Ishikawa (cell line): ENCODE measurements around the gene UBE2Q2.

Source experiments
- RAD21 ChIP-seq: IDR thresholded peaks from 2 replicates; pipeline ENCODE4 v1.6.1; 2012; ENCODE audit warnings: low read depth
- ZBTB7A ChIP-seq: IDR thresholded peaks from 2 replicates; pipeline ENCODE4 v1.6.1; 2012; ENCODE audit warnings: low read depth

DNA sequence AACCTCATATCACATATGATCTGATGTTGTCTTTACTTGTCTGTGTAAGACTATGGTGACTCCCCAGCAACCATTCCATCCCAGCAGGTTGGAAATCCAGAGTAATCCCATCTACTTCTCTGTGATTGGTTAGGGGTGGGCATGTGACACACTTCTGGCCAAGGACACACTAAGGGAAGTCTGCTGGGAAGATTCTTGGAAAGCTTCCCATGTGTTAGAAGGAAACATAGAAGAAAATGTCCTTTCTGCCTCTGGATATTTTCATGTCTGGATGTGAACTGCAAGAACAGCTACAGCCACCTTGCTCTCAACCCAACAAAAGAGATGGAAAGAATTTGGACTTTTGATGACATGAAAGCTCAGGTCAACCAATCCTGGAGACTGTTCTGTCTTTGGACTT, 2.6 kb upstream of the UBE2Q2 start:
- TF ChIP-seq RAD21 (no peak), ZBTB7A (no peak)
